Inflammatory macrophage treated with lipopolysaccharide for 1 hour (primary cell): ENCODE measurements around the gene PDGFD.
A peak's percentile ranks its signal among the peaks of the same experiment; 100 is the strongest.
"Not testable (repeated sequence)": the region's sequence is repeated elsewhere in the genome, so short reads cannot be mapped to it uniquely, and the experiment has no call there.

Experiments used
- DNase-seq, 2 donors: peaks; one replicate each; pipeline ENCODE4 v3.0.0-alpha.2; 2020 to 2022

Gene PDGFD

GRCh38 chr11:104051778-104052177 is 112.2 kb downstream of the PDGFD start:
- DNase-seq, result no peak

DNA sequence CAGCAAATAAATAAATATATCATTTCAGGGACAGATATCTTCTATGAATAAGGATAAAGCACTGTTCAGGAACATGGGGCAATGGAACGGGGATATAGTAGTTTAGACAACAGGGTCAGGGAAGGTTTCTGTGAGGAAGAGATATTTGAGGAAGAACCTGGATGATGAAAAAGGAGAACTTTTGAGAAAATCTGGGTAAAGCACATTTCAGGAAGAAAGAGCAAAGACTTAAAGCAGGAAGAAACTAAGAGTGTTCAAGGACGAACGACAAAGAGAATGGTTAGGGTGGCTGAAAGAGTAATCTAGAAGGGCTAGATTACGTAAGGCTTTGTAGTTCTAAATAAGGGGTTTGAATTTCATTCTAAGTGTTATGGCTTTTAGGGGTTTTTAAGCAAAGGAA is 114.8 kb downstream of the PDGFD start:
- peak; percentile 14 to 45 for DNase-seq

DNA sequence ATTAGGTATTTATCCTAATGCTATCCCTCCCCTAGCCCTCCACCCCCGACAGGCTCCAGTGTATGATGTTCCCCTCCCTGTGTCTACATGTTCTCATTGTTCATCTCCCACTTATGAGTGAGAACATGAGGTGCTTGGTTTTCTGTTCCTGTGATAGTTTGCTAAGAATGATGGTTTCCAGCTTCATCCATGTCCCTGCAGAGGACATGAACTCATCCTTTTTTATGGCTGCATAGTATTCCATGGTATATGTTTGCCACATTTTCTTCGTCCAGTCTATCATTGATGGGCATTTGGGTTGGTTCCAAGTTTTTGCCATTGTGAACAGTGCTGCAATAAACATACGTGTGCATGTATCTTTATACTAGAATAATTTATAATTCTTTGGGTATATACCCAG is 117.1 kb downstream of the PDGFD start:
- DNase-seq, result not testable (repeated sequence)

DNA sequence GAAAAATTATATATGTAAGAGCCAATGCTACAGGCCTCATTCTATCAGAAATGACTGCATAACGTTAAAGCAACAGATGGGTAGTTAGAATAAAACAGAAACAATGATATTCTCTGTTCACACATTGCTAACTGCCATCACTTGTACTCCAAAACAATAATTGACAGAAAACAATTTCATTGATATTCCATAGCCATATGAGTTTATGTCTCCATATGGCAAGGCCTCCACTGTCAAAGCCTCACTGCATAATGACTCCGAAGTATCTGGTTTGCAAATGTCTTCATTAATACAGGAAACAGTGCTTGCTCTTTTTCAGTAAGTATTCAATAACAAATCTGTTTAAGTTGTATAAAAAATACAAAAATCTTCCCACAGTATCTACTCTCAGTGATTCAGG is 117.6 kb downstream of the PDGFD start:
- DNase-seq, result no peak

DNA sequence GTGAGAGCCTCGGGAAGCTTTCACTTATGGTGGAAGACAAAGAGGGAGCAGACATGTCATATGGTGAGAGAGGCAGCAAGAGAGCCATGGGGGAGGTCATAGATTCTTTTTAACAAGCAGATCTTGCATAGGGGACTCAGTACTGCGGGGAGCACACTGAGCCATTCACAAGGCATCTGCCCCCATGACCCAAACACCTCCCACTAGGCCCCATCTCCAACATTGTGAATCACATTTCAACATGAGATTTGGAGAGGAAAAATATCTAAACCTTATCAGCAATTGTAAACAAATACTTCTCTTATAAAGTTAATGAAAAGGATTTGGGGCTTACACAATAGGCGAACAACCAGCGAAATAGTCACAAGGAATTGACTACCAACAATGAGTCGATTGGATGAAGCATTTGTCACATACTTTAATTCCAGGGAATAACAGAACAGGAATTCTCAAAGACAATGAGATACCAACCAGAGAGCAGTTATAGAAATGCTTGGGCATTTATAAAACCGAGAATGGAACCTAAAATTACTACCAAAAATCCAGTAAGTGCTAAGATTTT is 120.2 kb downstream of the PDGFD start:
- DNase-seq, result no peak

- no peak for DNase-seq
Measured at GRCh38 chr11:104043142-104043541, 120.8 kb downstream of the PDGFD start.

- no peak for DNase-seq
Measured at GRCh38 chr11:104041792-104042191, 122.2 kb downstream of the PDGFD start.

DNA sequence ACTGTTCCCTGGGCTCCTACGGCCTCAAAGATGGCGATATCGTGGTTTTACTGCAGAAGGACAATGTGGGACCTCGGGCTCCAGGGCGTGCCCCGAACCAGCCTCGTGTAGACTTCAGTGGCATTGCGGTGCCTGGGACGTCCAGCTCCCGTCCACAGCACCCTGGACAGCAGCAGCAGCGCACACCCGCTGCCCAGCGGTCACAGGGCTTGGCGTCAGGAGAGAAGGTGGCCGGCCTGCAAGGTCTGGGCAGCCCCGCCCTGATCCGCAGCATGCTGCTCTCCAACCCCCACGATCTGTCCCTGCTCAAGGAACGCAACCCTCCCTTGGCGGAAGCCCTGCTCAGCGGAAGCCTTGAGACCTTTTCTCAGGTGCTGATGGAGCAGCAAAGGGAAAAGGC is 127.0 kb downstream of the PDGFD start:
- no peak for DNase-seq

DNA sequence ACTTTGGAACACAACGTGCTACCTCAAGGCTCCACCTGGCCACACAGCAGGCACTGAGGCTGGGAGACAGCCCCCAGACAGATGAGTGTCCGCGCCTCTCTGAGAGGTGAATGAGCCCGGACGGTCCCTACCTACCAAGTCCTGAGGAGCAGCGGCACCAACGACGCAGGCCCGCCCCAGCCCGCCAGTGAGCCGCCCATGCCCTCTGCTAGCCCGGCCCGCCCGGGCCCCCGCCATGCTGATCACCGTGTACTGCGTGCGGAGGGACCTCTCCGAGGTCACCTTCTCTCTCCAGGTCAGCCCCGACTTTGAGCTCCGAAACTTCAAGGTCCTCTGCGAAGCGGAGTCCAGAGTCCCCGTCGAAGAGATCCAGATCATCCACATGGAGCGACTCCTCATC is 127.4 kb downstream of the PDGFD start, which contains the start of gene DDI1:
Gene DDI1 (plus strand): TSS at position 53 of the 400 bp plus-strand sequence. CDS start 183 bp downstream, at position 236.
- DNase-seq, result no peak

- peak in 1 of 2 donors; percentile 15 for DNase-seq
Measured at GRCh38 chr11:104033561-104033960, 130.4 kb downstream of the PDGFD start.

- no peak for DNase-seq
Measured at GRCh38 chr11:104033134-104033533, 130.8 kb downstream of the PDGFD start.

GRCh38 chr11:104028476-104029263 is 135.3 kb downstream of the PDGFD start:
- DNase-seq, result no peak

DNA sequence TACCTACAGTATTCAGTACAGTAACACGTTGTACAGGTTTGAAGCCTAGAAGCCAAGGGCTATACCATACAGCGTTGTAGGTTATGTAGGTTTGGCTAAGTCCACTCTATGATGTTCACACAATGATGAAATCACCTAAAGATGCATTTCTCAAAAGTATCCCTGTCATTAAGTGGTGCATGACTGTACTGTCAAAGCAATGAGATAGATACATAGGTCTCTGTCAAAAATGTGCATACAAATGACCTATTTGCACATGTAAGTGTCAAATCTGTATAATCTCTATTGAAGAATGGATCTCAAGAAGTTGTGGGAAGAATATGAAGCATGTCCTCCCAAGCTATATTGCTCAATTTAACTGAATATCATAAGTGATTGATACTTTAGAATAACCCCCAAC is 139.4 kb downstream of the PDGFD start:
- no peak for DNase-seq

GRCh38 chr11:104015649-104016415 is 148.1 kb downstream of the PDGFD start:
- no peak for DNase-seq

GRCh38 chr11:104011044-104011443 is 152.9 kb downstream of the PDGFD start:
- DNase-seq, result no peak

DNA sequence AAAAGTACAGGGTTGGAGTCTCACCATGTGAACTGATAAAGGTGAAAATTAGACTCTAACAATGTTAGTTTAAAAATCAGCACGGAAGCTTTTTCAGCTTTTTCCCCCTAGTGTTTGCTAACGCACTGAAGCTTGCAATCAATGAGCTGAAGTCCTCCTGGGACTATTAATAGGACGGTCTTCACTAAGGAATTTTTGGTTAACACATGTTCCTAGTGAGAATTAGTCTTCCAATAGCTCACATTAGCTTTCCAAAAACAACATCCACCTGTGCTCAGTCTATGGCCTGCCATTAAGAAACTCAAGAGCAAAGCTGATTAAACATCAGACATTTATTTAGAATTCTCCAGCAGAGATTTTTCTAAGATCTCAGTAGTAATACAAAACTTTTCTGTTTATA is 154.2 kb downstream of the PDGFD start:
- no peak for DNase-seq

DNA sequence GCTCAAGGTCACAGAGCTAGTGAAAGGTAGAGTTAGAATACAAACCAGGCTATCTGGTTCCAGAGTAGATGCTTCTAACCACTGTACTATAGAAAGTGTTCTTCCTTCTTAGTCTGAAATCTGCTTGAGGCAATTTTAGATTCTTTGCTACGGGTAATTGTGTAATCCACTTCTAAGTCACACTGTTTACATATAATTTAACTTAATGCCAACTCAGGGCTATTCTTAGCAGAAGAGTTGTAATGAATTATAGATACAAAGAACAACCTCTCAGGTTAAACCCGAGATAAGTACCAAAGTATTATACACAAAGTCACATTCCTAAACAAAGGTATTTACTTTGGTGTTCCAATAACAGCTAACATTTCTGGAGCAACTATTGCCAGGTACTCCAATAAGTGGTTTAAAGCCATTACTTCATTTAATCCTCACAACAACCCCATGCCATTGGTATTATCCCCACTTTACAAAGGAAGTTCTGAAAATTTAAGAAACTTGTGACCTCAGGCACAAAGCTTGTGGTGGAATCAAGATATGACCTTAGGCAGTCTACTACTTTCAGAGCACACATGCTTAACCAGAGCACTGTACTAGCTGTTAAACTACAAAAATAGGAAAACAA is 158.6 kb downstream of the PDGFD start:
- DNase-seq, result no peak

DNA sequence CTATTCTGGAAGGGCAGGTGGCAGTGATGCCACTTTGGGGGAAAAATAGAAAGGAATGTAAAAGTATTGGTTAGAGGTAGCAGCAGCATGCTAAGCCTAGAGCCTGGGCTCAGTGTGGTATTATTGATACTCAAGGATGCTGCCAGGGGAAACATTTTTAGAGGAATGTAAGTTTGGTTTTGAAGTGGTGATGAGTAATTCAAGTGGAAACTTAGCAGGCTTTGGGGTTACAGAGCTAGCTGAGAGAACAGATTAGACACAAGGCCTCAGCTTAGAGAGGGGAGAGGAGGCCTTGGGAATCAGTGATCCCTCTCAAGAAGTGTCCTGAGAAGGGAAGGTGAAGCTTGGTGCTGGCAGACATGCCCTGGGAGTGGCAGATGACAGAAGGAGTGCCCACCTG is 160.5 kb downstream of the PDGFD start:
- DNase-seq, result no peak

- no peak for DNase-seq
Measured at GRCh38 chr11:104001561-104002056, 162.3 kb downstream of the PDGFD start.

DNA sequence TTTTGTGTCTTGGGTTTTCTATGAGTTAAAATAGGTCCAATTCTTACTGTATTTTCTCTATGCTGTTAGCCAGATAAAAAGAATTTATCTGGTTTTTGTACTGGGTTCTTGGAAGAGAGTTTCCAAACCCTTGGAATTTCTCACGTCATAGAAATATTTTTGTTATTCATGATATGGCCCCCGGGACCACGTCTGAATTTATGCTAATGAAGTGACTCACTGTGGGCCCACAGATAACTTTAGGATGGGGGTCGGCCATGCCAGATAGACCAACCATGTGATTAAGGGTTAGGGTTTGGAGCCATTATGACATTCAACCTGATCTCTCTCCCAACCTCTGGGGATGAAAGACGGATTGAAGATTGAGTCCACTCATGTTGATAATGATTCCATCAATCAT is 163.1 kb downstream of the PDGFD start:
- no peak for DNase-seq

- DNase-seq, result no peak
Measured at GRCh38 chr11:103998826-103999508, 165.0 kb downstream of the PDGFD start.

GRCh38 chr11:103997082-103997481 is 166.9 kb downstream of the PDGFD start:
- no peak for DNase-seq

- no peak for DNase-seq
Measured at GRCh38 chr11:103995896-103996295, 168.1 kb downstream of the PDGFD start.
